ENCODE data around the gene TXNRD2.

The TXNRD2 gene

DNA sequence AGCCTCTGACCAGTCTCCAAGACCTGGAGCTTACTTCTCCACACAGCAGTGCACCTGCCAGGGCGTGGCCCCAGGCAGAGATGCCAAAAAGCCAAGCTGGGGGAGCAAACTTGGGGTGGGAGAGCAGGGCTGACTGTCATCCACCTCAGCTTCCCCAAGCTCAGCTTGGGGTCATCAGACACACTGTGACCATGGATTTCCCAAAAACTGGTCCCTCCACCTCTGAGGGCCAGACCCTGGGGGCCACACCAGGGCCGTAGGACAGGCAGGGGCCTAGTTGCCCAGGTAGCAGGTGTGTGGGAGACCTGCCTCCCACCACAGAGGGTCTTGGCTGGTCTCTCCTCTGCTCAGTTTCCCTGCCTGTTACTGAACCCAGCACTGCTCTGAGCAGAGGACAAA, 44.4 kb upstream of the TXNRD2 start:
- H3K4me3 ChIP-seq (ENCODE audit: low read depth, low read length): peak overlapping the region; percentile 75
- H3K9ac ChIP-seq (ENCODE audit: low read length): peak overlapping the region; percentile 66
- H3K4me1 ChIP-seq (ENCODE audit: control insufficient read depth, insufficient read depth, low read length): peaks cover 24% of the 10 kb centered on the region
- no peaks in the 10 kb centered on the region for H3K9me3 ChIP-seq (ENCODE audit: control insufficient read depth, insufficient read depth, low read depth, low read length)
- H3K27me3 ChIP-seq (ENCODE audit: control insufficient read depth, insufficient read depth, low read length): no peaks in the 10 kb centered on the region
- H3K36me3 ChIP-seq (ENCODE audit: control insufficient read depth, insufficient read depth, low read length): peaks cover 11% of the 10 kb centered on the region
- no peak overlapping the region for H3K27ac ChIP-seq (ENCODE audit: low read depth, low read length)

DNA sequence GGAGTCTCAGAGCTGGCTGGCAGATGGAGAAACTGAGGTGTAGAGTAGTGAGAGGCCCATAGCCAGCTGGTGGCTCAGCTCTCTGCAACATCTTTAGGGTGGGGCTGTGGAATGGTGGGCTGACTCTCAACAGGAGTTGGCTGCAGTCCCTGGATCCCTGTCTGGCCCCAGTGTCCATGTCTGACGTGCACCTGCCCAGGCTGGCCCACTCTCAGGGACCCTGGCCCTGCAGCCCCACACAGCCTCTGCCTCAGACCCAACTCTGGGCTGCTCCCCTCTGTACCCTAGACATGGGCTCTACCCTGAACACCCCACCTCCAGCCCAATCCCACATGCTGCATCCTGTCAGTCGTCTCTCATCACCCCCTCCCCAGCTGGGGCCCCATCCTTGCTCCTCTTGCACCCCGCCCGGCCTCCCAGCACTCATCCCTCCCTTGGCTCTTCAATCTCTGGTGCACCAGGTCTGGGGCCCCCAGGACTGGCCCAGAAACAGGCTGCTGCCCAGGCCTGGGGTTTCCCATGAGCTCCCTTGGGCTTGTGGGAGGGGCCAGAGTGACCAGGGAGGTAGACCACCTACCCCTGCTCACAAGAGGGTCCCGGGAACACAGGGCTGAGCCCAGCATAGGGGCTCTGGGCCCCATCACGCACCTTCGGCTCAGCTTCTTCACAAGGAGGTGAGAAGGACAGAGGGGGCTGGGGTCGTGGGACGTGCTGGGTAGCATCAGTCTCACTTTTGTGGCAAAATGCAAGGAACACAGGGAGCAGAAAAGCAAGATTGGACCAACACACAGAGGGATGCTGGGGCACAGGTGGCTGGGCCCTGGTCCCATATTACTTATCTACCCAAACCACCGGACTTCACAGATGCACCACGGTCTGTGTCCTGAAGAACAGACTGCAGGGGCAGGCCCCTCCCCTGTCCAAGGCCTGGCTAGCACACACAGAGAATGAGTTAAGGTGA, 43.5 kb upstream of the TXNRD2 start:
- no peaks in the 10 kb centered on the region for H3K27me3 ChIP-seq (ENCODE audit: control insufficient read depth, insufficient read depth, low read length)
- H3K9ac ChIP-seq (ENCODE audit: low read length): peak overlapping the region; percentile 17
- no peak overlapping the region for H3K4me3 ChIP-seq (ENCODE audit: low read depth, low read length)
- no peaks in the 10 kb centered on the region for H3K9me3 ChIP-seq (ENCODE audit: control insufficient read depth, insufficient read depth, low read depth, low read length)
- peaks cover 24% of the 10 kb centered on the region for H3K4me1 ChIP-seq (ENCODE audit: control insufficient read depth, insufficient read depth, low read length)
- H3K27ac ChIP-seq (ENCODE audit: low read depth, low read length): no peak overlapping the region
- H3K36me3 ChIP-seq (ENCODE audit: control insufficient read depth, insufficient read depth, low read length): peaks cover 20% of the 10 kb centered on the region

DNA sequence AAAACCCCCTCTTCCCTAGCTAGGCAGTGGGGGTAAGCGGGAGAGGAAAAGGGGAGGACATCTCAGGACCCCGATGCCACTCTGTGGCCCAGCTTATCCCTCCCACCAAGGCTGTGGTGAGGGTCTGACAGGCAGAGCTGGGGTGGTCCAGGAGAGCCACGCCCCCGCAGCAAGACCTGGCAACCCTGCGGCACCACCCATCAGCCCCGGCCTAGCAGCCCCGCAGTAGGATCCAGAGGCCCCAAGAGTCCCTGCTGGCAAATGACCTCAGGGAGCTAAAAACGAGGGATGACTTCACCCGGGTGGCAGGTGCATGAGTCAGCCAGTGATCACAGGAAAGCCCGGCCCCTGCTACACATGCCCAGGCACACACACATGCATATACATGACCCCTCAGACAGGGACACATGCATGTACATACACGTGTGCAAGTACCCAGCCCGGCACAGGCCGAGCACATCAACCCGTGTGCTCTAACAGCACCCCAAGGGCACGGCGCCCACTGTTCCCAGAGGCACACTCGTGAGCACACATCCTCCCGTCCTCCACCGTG, 42.7 kb upstream of the TXNRD2 start:
- no peaks in the 10 kb centered on the region for H3K27me3 ChIP-seq (ENCODE audit: control insufficient read depth, insufficient read depth, low read length)
- no peak overlapping the region for H3K27ac ChIP-seq (ENCODE audit: low read depth, low read length)
- H3K4me3 ChIP-seq (ENCODE audit: low read depth, low read length): no peak overlapping the region
- H3K36me3 ChIP-seq (ENCODE audit: control insufficient read depth, insufficient read depth, low read length): peaks cover 28% of the 10 kb centered on the region
- H3K9me3 ChIP-seq (ENCODE audit: control insufficient read depth, insufficient read depth, low read depth, low read length): no peaks in the 10 kb centered on the region
- peaks cover 24% of the 10 kb centered on the region for H3K4me1 ChIP-seq (ENCODE audit: control insufficient read depth, insufficient read depth, low read length)
- peak overlapping the region; percentile 17 for H3K9ac ChIP-seq (ENCODE audit: low read length)

DNA sequence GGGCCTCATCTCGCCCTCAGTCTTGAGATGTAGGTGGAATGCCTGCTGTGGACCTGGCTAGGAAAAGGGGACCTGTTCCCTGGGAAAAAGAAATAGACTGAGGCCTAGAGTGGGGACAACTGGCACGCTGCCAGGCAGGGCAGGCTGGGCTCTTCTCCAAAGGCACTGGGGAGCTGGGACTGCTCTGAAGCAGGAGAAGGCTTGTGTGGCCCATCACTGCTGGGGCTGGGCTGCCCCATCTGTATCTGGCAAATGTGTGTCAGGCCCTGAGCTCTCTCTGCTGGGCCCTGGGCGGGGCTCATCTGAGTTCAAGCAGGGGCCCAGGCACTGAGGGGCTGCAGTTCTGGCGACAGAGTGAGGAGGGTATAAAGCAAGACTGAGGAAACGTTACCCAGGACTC, 42.1 kb upstream of the TXNRD2 start:
- Histone ChIP-seq H3K36me3 (ENCODE audit: control insufficient read depth, insufficient read depth, low read length) (peaks cover 33% of the 10 kb centered on the region), H3K27me3 (ENCODE audit: control insufficient read depth, insufficient read depth, low read length) (no peaks in the 10 kb centered on the region), H3K27ac (ENCODE audit: low read depth, low read length) (no peak overlapping the region), H3K4me3 (ENCODE audit: low read depth, low read length) (no peak overlapping the region), H3K4me1 (ENCODE audit: control insufficient read depth, insufficient read depth, low read length) (peaks cover 24% of the 10 kb centered on the region), H3K9ac (ENCODE audit: low read length) (no peak overlapping the region), H3K9me3 (ENCODE audit: control insufficient read depth, insufficient read depth, low read depth, low read length) (no peaks in the 10 kb centered on the region)

DNA sequence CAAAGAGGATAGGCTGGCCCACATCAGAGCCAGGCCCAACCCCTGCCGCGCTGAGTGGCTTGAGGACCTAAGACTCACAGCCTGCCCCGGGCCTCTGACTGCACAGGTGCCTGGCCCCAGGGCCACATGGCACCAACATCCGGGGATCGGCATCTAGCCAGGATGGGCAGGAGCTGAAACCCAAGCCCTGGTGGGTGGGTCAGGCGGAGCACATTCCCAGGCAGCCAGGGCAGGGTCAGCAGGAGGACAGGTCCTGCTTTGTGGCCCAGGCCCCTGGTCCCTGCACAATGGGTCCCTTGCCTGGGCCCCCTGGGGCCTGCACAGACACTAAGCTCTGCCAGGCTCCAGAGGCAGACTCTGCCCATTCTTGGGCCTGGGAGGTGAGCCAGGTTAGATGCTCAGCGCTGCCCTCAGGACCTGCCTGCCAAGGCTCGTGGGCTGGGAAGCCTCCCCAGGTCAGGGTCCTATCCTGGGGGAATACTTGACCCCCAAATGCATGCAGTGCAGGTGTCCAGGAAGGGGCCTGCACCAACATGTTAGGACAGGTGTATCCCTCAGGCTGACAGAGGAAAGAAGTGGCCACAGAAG, 41.5 kb upstream of the TXNRD2 start:
- Histone ChIP-seq H3K9me3 (ENCODE audit: control insufficient read depth, insufficient read depth, low read depth, low read length) (no peaks in the 10 kb centered on the region), H3K9ac (ENCODE audit: low read length) (no peak overlapping the region), H3K4me3 (ENCODE audit: low read depth, low read length) (no peak overlapping the region), H3K27me3 (ENCODE audit: control insufficient read depth, insufficient read depth, low read length) (no peaks in the 10 kb centered on the region), H3K27ac (ENCODE audit: low read depth, low read length) (no peak overlapping the region), H3K36me3 (ENCODE audit: control insufficient read depth, insufficient read depth, low read length) (peaks cover 40% of the 10 kb centered on the region), H3K4me1 (ENCODE audit: control insufficient read depth, insufficient read depth, low read length) (peaks cover 24% of the 10 kb centered on the region)

DNA sequence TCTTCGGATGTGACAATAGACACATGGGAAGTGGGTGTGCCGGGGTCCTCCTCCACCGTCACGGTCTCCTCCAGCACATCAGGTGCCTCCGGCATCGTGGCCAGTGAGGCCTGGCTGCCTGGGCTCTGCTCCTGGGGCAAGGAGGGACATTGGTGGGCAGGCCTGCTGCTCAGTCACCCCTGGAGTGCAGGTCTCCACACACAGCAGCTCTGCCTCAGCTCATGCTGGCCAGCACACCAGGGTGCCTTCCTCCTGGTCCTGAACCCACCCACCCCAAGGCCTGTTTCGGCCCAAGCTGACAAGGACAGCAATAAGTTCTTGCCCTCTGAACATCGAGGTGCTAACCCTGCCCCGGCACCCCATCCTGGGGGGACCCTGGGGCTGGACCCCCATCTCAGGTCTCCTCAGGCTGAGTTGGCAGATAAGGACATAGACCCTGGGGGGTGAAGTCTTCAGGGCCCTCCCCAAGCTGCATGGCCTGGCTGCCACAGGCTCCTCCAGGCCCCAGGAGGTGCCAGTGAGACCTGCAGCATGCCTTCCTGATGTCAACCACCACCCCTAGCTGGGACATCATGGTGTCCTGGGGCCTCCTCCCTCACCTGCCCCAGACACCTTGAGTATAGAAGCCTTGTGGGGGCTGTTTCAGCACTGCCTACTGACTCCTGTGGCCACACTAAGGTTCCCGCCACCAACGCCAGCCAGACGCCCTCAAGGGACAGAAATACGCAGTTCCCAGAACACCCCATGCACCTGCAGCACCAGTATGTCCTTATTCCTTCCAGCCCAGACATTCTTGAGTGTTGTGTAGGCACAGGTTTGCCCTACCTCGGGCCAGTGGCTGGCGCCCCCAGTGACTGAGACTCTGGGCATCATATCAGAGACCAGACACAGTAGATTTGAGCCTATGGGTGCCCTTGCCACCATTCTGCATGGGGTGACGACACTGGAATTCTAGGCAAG, 40.6 kb upstream of the TXNRD2 start:
- H3K9ac ChIP-seq (ENCODE audit: low read length): no peak overlapping the region
- peaks cover 48% of the 10 kb centered on the region for H3K36me3 ChIP-seq (ENCODE audit: control insufficient read depth, insufficient read depth, low read length)
- no peak overlapping the region for H3K4me3 ChIP-seq (ENCODE audit: low read depth, low read length)
- no peak overlapping the region for H3K27ac ChIP-seq (ENCODE audit: low read depth, low read length)
- no peaks in the 10 kb centered on the region for H3K9me3 ChIP-seq (ENCODE audit: control insufficient read depth, insufficient read depth, low read depth, low read length)
- no peaks in the 10 kb centered on the region for H3K27me3 ChIP-seq (ENCODE audit: control insufficient read depth, insufficient read depth, low read length)
- H3K4me1 ChIP-seq (ENCODE audit: control insufficient read depth, insufficient read depth, low read length): peaks cover 18% of the 10 kb centered on the region

DNA sequence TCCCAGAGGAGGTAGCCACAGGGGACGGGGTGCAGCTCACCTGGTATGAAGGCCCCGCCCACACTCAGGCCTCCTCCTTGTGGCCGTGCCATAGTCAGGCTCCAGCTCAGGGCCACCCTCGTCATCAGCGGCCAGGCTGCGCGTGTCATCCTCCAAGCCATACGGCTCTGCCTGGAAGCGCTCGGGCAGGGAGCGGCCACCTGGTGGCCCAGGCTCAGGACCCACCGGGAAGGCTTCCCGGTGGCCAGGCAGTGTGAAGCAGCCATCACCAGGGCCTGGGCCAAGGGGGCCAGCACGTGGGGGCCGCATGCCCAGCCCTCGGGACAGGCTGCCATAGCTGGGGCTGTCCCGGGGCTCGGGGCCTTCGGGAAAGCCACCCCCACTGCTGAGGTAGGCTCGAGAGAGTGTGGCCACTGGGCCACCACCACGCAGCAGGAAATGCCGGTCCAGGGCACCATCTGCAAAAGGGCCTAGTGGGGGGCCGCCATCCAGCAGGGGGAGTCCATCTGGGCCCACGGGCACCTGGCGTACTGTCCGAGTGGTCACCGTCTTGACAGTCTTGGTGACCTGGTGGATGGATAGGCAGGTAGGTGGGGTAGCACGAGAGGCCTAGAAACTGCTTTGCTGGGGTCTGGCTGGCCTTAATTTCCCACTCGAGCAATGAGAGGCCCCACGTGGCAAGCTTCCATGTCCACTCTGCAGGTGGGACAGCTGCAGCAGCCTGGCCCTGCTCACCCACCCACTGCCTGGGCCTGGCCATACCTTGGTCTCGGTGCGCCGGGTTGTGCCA, 39.7 kb upstream of the TXNRD2 start:
- no peak overlapping the region for H3K9ac ChIP-seq (ENCODE audit: low read length)
- peaks cover 52% of the 10 kb centered on the region for H3K36me3 ChIP-seq (ENCODE audit: control insufficient read depth, insufficient read depth, low read length)
- no peak overlapping the region for H3K27ac ChIP-seq (ENCODE audit: low read depth, low read length)
- H3K27me3 ChIP-seq (ENCODE audit: control insufficient read depth, insufficient read depth, low read length): no peaks in the 10 kb centered on the region
- H3K4me1 ChIP-seq (ENCODE audit: control insufficient read depth, insufficient read depth, low read length): peaks cover 18% of the 10 kb centered on the region
- no peak overlapping the region for H3K4me3 ChIP-seq (ENCODE audit: low read depth, low read length)
- no peaks in the 10 kb centered on the region for H3K9me3 ChIP-seq (ENCODE audit: control insufficient read depth, insufficient read depth, low read depth, low read length)

DNA sequence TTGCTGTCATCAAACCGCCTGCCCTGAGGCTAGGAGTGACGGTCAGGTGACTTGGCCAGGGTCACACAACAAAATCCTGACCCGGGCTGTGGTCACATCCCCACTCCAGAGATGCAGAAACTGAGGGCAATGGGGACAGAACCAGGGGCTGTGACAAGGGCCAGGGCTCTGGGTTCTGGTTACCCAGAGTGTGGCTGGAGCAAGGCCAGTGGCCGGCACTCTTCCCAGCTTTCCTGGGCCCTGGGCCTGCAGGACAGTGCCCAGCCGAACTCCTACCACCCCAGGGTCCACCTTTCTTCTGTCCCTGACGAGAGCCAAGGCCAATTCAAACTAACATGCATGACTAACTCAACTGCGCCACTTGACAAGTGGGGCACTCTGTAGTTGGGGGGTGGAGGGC, 39.1 kb upstream of the TXNRD2 start:
- Histone ChIP-seq H3K4me3 (ENCODE audit: low read depth, low read length) (no peak overlapping the region), H3K36me3 (ENCODE audit: control insufficient read depth, insufficient read depth, low read length) (peaks cover 52% of the 10 kb centered on the region), H3K9ac (ENCODE audit: low read length) (no peak overlapping the region), H3K27ac (ENCODE audit: low read depth, low read length) (no peak overlapping the region), H3K4me1 (ENCODE audit: control insufficient read depth, insufficient read depth, low read length) (peaks cover 12% of the 10 kb centered on the region), H3K9me3 (ENCODE audit: control insufficient read depth, insufficient read depth, low read depth, low read length) (no peaks in the 10 kb centered on the region), H3K27me3 (ENCODE audit: control insufficient read depth, insufficient read depth, low read length) (no peaks in the 10 kb centered on the region)

DNA sequence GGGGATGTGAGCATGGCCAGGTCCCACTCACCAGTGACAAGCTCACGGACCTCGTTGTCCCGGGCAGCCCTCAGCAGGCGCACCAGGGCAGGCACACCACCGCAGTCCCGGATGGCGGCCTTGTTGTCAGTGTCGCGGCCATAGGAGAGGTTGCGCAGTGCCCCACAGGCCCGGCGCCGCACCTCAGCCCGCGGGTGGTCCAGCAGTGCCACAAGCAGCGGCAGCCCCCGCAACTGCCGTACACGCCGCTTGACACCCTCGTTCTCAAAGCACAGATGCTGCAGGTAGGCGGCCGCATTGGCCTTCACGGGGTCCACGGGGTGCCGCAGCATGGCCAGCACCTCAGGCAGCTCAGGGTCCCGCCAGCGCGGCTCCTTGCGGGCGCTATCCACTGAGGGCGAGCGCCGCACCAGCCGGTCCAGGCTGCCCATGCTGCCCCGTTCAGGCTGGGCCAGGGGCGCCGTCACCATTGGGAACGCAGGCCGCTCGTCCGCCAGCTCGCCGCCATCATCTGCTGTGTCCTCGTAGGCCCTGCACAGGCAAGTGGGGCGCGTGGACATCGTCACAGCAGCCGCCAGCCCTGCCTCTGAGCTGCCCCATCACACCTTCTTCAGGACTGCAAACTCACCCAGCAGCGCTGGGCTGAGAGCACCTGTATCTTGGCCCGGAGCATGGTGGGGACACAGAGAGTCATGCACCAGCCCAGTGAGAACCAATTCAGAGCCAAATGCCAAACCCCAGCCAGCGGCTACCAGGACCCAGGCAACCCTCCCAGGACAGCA, 38.3 kb upstream of the TXNRD2 start:
- no peaks in the 10 kb centered on the region for H3K27me3 ChIP-seq (ENCODE audit: control insufficient read depth, insufficient read depth, low read length)
- H3K27ac ChIP-seq (ENCODE audit: low read depth, low read length): no peak overlapping the region
- peaks cover 16% of the 10 kb centered on the region for H3K4me1 ChIP-seq (ENCODE audit: control insufficient read depth, insufficient read depth, low read length)
- peaks cover 52% of the 10 kb centered on the region for H3K36me3 ChIP-seq (ENCODE audit: control insufficient read depth, insufficient read depth, low read length)
- no peak overlapping the region for H3K4me3 ChIP-seq (ENCODE audit: low read depth, low read length)
- H3K9me3 ChIP-seq (ENCODE audit: control insufficient read depth, insufficient read depth, low read depth, low read length): no peaks in the 10 kb centered on the region
- H3K9ac ChIP-seq (ENCODE audit: low read length): no peak overlapping the region
